CD4-positive, alpha-beta T cell (primary cell): Measurements from ENCODE around the gene PLEKHG1. TPM values are rescaled to one million over a fixed set of nuclear protein-coding genes. Genes with fewer than 3 reads are reported as not detected.

ENCODE experiments used
- ATAC-seq: fragments of 200-7000 bp; cut with Tn5 transposase; one replicate; pipeline ENCODE4 v1.10.0; 2022; ENCODE audit warnings: mild to moderate bottlenecking; ENCODE audit not compliant: poor library complexity
- CTCF ChIA-PET: fragments of 350-600 bp; sonication (Branson Sonifier 250); formaldehyde crosslinking; loops from one replicate; lab custom pipeline; 2021; ENCODE audit warnings: antibody characterized with exemption, inconsistent platforms; lab: Charles Lee
- POLR2A ChIA-PET: fragments of 350-600 bp; sonication (Branson Sonifier 250); formaldehyde crosslinking; loops from one replicate; lab custom pipeline; 2021; ENCODE audit warnings: antibody characterized with exemption, inconsistent platforms; lab: Charles Lee
- DNase-seq, 14 experiments: peaks; one replicate each; pipeline ENCODE4 v3.0.0-alpha.2; 2013 to 2020; ENCODE audit warnings: mixed read lengths in 2 of 14
- H3K27ac ChIP-seq, 2 donors: one replicate each; pipeline versions ENCODE4 v1.5.1 to v1.7.0; 2013; ENCODE audit warnings: low read length in 2 of 2, low read depth in 1 of 2, mild to moderate bottlenecking in 1 of 2
- H3K27me3 ChIP-seq, 2 experiments: 1 replicate in 1 of 2; 2 replicates in 1 of 2; pipeline versions ENCODE4 v1.6.1 to v1.7.0; 2013; ENCODE audit warnings: low read length in 2 of 2, control low read depth in 1 of 2, mild to moderate bottlenecking in 1 of 2, moderate library complexity in 1 of 2; ENCODE audit not compliant: insufficient read depth in 2 of 2, control insufficient read depth in 1 of 2
- H3K36me3 ChIP-seq: one replicate; pipeline ENCODE4 v1.6.1; 2013; ENCODE audit warnings: low read length, control low read depth; ENCODE audit not compliant: insufficient read depth
- H3K4me1 ChIP-seq: one replicate; pipeline ENCODE4 v1.6.1; 2013; ENCODE audit warnings: low read length, control low read depth; ENCODE audit not compliant: insufficient read depth
- H3K4me3 ChIP-seq: one replicate; pipeline ENCODE4 v1.5.1; 2013; ENCODE audit warnings: mild to moderate bottlenecking, low read length, moderate library complexity
- H3K9me3 ChIP-seq, 2 experiments: 1 replicate in 1 of 2; 2 replicates in 1 of 2; pipeline versions ENCODE4 v1.6.1 to v1.7.0; 2013; ENCODE audit warnings: low read length in 2 of 2, mild to moderate bottlenecking in 2 of 2, control low read depth in 1 of 2, moderate library complexity in 1 of 2; ENCODE audit not compliant: control insufficient read depth in 1 of 2, insufficient read depth in 1 of 2
- H3K27ac Mint-ChIP-seq: one replicate; pipeline ENCODE4 v1.8.0; 2020; ENCODE audit warnings: mixed read lengths
- H3K27me3 Mint-ChIP-seq: one replicate; pipeline ENCODE4 v1.8.0; 2021; ENCODE audit warnings: mixed read lengths
- H3K36me3 Mint-ChIP-seq: one replicate; pipeline ENCODE4 v1.8.0; 2021; ENCODE audit warnings: low read depth, mixed read lengths
- H3K4me1 Mint-ChIP-seq: one replicate; pipeline ENCODE4 v1.8.0; 2021; ENCODE audit warnings: low read depth, mixed read lengths
- H3K4me3 Mint-ChIP-seq: one replicate; pipeline ENCODE4 v1.8.0; 2020; ENCODE audit warnings: mild to moderate bottlenecking, mixed read lengths
- H3K9me3 Mint-ChIP-seq: one replicate; pipeline ENCODE4 v1.8.0; 2020; ENCODE audit warnings: mixed read lengths
- CTCF ChIP-seq: fragments of 200-600 bp; IDR thresholded peaks from one replicate; pipeline ENCODE4 v1.8.0; 2022; ENCODE audit warnings: antibody characterized with exemption, mild to moderate bottlenecking
- intact Hi-C, 2 experiments: fragments of 100-400 bp; cut with DNase I in 1 of 2; cut with micrococcal nuclease in 1 of 2; formaldehyde crosslinking; loops; one replicate each; pipeline versions ENCODE4 v1.15.1 to v1.9.0; 2023 to 2025; cut with DNase I, micrococcal nuclease
- total RNA-seq, 174 experiments: library from RNA in 2 of 174; stranded (reverse) in 2 of 174; gene quantifications; one replicate each; pipeline ENCODE4 v1.2.3 and lab custom pipeline; 2021 to 2026

Gene PLEKHG1
- total RNA-seq, 2 experiments from 2014 or later, result 1.5 to 1.8 TPM

GRCh38 chr6:150607329-150607650, 7.6 kb downstream of the PLEKHG1 start:
- POLR2A ChIA-PET, result no interaction called here
- H3K27ac Mint-ChIP-seq, result no peak overlapping the region
- Histone ChIP-seq H3K27me3 (peaks cover 0 to 9% of the 10 kb centered on the region in 2 experiments), H3K9me3 (no peaks in the 10 kb centered on the region), H3K27ac (no peak overlapping the region), H3K4me3 (no peak overlapping the region), H3K4me1 (no peaks in the 10 kb centered on the region), H3K36me3 (no peaks in the 10 kb centered on the region)
- H3K36me3 Mint-ChIP-seq, result no peaks in the 10 kb centered on the region
- intact Hi-C loops, result no loop called here
- no peak for TF ChIP-seq CTCF
- no peaks in the 10 kb centered on the region for H3K4me1 Mint-ChIP-seq
- H3K4me3 Mint-ChIP-seq, result no peak overlapping the region
- CTCF ChIA-PET, result interaction anchor here (1.1 kb wide), 1 partner anchor 10 kb away, joined by 3 read pairs; no protein-coding TSS in a partner anchor
- DNase-seq (no peak), ATAC-seq (no peak)
- peaks cover 18% of the 10 kb centered on the region for H3K27me3 Mint-ChIP-seq
- no peaks in the 10 kb centered on the region for H3K9me3 Mint-ChIP-seq

- Mint-ChIP-seq H3K27ac (no peak overlapping the region), H3K4me3 (no peak overlapping the region), H3K27me3 (peaks cover 3% of the 10 kb centered on the region), H3K4me1 (no peaks in the 10 kb centered on the region), H3K9me3 (no peaks in the 10 kb centered on the region), H3K36me3 (no peaks in the 10 kb centered on the region)
- TF ChIP-seq CTCF, result no peak
- ATAC-seq (no peak), DNase-seq (no peak)
- Histone ChIP-seq H3K27ac (no peak overlapping the region), H3K4me1 (no peaks in the 10 kb centered on the region), H3K36me3 (no peaks in the 10 kb centered on the region), H3K27me3 (no peaks in the 10 kb centered on the region), H3K4me3 (no peak overlapping the region), H3K9me3 (no peaks in the 10 kb centered on the region)
- intact Hi-C loops, result no loop called here
- ChIA-PET CTCF (no interaction called here), POLR2A (no interaction called here)
Observed at GRCh38 chr6:150610584-150610983, 10.9 kb downstream of the PLEKHG1 start.

DNA sequence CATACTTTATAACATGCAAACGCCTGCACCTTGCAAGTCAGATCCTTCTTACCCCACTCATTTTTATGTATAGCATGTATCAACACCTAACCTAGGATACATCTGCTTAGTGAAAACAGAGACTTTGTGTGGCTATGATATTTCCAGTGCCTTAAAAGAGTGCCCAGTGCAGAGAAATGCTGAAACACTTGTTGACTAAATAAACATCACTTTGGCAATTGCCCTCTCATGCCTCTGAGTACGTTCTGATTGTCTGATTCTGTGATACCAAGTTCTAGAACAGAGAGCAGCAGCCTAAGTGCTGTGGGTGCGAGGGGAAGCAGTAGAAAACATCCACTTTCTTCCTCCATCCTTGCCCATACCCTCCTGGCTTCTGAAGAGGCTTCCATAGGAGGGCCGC, 13.6 kb downstream of the PLEKHG1 start:
- Mint-ChIP-seq H3K36me3 (no peaks in the 10 kb centered on the region), H3K27me3 (peaks cover 3% of the 10 kb centered on the region), H3K4me3 (no peak overlapping the region), H3K4me1 (no peaks in the 10 kb centered on the region), H3K9me3 (no peaks in the 10 kb centered on the region), H3K27ac (no peak overlapping the region)
- H3K4me3 ChIP-seq, result no peak overlapping the region
- H3K9me3 ChIP-seq, result no peaks in the 10 kb centered on the region
- POLR2A ChIA-PET, result no interaction called here
- H3K36me3 ChIP-seq, result no peaks in the 10 kb centered on the region
- intact Hi-C loops, result no loop called here
- H3K27ac ChIP-seq, result no peak overlapping the region
- H3K4me1 ChIP-seq, result no peaks in the 10 kb centered on the region
- CTCF ChIA-PET, result no interaction called here
- TF ChIP-seq CTCF, result no peak
- ATAC-seq (no peak), DNase-seq (no peak)
- H3K27me3 ChIP-seq, result no peaks in the 10 kb centered on the region
